CD4-positive, alpha-beta T cell treated with Interleukin-4 for 1 hour (primary cell): ENCODE results near the gene SPRN.
"Not testable (repeated sequence)": the region's sequence is repeated elsewhere in the genome, so short reads cannot be mapped to it uniquely, and the experiment has no call there.

Experiments
- DNase-seq, 2 donors: peaks; one replicate each; pipeline ENCODE4 v3.0.0-alpha.2; 2020 to 2022

SPRN gene

GRCh38 chr10:133439517-133440461 lies 15.4 kb upstream of the SPRN start:
- no peak for DNase-seq

- DNase-seq, result peak in 1 of 2 donors; percentile 56
Measured at GRCh38 chr10:133438711-133439273, 14.4 kb upstream of the SPRN start.

GRCh38 chr10:133432789-133433188 lies 8.4 kb upstream of the SPRN start:
- not testable (repeated sequence) for DNase-seq

- DNase-seq, result not testable (repeated sequence)
Measured at GRCh38 chr10:133431888-133432613, 7.6 kb upstream of the SPRN start.

GRCh38 chr10:133429571-133429970 lies 5.1 kb upstream of the SPRN start:
- DNase-seq, result not testable (repeated sequence)

- DNase-seq, result not testable (repeated sequence)
Measured at GRCh38 chr10:133424102-133424501, 323 bp downstream of the SPRN start.

- DNase-seq, result no peak
Measured at GRCh38 chr10:133422807-133423771, 1.3 kb downstream of the SPRN start.

GRCh38 chr10:133422223-133422806 lies 2.1 kb downstream of the SPRN start:
- no peak for DNase-seq

GRCh38 chr10:133421336-133422222 lies 2.8 kb downstream of the SPRN start:
- no peak for DNase-seq

GRCh38 chr10:133420579-133420978 lies 3.8 kb downstream of the SPRN start:
- DNase-seq, result no peak

- no peak for DNase-seq
Measured at GRCh38 chr10:133420028-133420427, 4.4 kb downstream of the SPRN start.

GRCh38 chr10:133419211-133419950 lies 5.0 kb downstream of the SPRN start:
- no peak for DNase-seq

- no peak for DNase-seq
Measured at GRCh38 chr10:133418289-133418993, 6.0 kb downstream of the SPRN start.

- no peak for DNase-seq
Measured at GRCh38 chr10:133415752-133416151, 8.7 kb downstream of the SPRN start.

- not testable (repeated sequence) for DNase-seq
Measured at GRCh38 chr10:133414401-133414800, 10.0 kb downstream of the SPRN start.

GRCh38 chr10:133412381-133412711 lies 12.1 kb downstream of the SPRN start:
- no peak for DNase-seq

- DNase-seq, result no peak
Measured at GRCh38 chr10:133411523-133412380, 12.7 kb downstream of the SPRN start.

- no peak for DNase-seq
Measured at GRCh38 chr10:133405844-133406527, 18.4 kb downstream of the SPRN start.
